Activated CD4-positive, alpha-beta T cell treated with anti-CD3 and anti-CD28 coated beads for 24 hours (primary cell): ENCODE measurements around the gene HOXC9.

Experiments used
- DNase-seq, 2 donors: peaks; one replicate each; pipeline ENCODE4 v3.0.0-alpha.2; 2020; ENCODE audit warnings: low read depth in 2 of 2

HOXC9 gene

DNA sequence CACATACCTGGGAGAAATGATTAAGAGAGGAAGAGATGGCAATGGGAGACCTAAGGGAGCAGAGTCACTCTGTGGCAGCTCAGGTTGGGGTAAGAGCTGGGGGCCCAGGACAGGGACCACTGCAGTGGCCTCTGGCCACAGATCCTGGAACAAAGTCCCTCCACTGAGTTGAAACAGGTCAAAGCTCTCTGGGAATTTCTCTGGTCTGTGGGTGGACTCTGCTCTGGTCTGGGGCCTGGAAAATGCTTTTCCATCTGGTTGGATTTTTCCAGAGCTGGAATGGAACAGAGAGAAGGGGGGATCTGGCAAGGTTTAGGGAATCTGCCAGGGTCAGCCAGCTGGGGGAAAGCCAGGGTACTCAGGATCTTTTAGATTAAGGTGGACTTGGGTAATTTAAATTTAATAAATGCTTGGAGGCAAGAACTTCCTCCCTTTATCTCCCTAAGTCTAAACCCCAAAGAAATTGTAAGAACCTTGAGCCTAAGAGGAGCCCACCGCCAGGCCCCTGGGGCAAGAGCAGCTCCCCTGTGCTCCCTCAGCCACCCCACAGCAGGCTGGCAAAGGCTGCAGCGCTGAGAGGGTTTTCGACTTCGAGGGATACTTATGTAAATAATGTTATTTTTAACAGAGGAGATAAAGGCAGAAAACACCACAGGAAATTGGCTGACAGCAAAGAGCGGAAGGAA, 11.3 kb upstream of the HOXC9 start:
- DNase-seq = no peak

GRCh38 chr12:53989227-53990113, 10.5 kb upstream of the HOXC9 start:
- no peak for DNase-seq

DNA sequence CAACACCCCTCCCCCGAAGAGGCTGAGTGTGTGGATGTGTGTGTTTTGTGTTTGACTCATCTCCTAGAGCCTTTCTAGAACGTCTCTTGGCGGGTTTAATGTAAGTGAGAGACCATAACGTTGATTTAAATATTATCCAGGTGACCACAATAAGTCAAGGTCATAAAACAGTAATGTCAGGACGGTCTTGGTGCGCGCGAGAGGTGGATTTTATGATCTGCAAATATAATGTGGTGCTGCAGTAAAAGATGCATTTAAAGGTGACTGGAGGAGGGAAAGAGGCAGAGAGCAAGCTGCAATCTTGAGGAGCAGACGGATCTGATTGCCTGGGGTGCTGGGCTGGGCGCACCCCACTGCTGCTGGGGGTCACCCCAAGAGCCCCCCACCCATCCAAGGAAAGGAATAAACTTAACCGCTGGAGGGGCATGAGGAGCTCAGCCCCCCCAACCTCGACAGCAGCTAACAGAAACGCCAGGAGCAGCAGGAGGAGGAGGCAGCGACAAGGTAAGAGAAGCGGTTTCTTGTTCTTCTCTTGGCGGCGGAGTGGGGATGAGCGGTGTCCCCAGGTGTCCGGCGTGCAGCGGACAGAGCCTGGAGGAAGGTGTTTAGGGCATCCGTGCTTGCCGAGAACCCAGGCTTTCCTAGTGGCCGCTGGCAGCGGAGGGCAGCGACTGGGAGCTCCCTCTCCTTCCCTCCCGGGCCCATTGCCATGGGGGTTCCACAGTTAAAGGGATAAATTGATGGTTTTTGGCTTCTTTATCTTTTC, 9.5 kb upstream of the HOXC9 start:
- no peak for DNase-seq

GRCh38 chr12:53991077-53991460, 8.9 kb upstream of the HOXC9 start:
- DNase-seq = no peak

DNA sequence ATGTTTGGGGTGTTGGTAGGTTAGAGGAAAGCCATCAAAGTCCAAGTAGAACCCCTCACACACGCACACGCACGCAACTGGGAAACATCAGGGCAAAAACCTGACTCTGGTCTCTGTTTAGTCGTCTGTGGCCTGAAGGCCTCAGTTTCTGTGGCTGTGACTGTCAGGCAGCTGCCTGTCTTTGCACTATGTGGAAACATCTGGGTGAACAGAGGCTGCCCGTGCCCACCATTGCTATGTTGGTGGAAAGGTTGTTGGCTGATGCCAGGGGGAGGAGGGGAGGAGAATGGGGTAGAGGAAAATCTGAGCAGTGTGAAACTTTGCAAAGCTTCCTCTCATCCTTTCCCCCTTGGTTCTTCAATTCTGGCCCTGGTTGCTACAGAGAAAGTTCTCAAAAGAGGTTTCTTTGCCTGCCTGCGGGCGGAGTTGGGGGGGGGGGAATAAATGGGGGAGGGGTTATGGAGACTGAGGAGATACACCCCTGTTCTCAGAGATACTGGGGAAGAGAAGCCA, 7.5 kb upstream of the HOXC9 start:
- DNase-seq = no peak

- DNase-seq = no peak
Measured at GRCh38 chr12:53993162-53994008, 6.6 kb upstream of the HOXC9 start.

GRCh38 chr12:53994009-53994263, 6.0 kb upstream of the HOXC9 start:
- DNase-seq = no peak

DNA sequence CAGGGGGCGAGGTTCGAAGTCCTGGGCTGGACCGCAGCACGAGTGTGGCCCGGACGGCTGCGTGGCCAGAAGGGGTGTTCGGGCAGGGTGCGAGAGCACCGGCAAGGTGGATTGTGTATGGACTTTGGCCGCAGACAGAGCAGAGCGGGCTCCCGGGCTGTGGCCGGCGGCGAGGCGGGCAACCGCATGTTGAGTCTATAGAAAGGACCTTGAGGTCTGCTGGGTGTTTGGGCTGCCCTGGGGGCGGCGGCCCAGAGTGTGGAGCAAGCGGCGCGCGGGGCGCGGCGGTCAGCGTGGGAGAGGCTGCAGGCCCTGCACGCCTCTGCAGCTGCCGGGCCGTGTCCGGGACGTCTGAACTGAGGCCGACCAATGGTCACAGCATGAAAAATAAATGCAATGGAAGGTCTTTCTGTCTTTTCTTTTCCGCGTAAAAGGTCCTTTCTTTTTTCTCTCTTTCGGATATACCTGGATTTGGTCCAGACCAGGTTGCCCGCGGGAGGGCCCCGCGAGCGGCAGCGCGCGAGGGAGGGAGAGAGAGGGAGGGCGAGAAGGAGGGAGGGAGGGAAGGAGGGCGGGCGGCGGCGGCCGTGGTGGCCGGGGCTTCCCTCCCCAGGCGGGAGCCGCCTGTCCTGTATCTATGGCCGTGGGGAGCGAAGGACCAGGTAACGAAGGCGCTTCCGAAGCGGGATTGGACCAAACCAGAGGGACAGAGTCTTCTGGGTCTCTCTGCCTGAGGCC, 5.5 kb upstream of the HOXC9 start:
- DNase-seq = no peak

DNA sequence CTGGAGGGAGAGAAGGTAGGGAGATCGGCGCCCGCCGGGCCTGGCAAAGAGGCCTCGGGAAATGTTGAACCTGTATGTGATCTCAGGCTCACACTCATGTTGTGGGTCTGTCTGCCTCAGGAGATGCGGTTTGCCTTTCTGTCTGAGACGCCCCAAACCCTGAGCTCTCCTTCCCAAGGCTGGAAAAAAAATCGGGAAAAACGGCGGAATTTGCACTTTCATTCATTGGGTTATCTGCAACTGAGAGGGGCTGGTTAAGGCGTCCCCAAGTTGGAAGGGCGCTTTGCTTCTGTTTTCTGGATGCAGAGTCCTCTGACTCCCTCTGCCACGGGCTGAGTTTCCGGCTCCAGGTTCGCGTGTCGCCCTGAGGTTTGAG, 5.0 kb upstream of the HOXC9 start:
- DNase-seq = no peak

DNA sequence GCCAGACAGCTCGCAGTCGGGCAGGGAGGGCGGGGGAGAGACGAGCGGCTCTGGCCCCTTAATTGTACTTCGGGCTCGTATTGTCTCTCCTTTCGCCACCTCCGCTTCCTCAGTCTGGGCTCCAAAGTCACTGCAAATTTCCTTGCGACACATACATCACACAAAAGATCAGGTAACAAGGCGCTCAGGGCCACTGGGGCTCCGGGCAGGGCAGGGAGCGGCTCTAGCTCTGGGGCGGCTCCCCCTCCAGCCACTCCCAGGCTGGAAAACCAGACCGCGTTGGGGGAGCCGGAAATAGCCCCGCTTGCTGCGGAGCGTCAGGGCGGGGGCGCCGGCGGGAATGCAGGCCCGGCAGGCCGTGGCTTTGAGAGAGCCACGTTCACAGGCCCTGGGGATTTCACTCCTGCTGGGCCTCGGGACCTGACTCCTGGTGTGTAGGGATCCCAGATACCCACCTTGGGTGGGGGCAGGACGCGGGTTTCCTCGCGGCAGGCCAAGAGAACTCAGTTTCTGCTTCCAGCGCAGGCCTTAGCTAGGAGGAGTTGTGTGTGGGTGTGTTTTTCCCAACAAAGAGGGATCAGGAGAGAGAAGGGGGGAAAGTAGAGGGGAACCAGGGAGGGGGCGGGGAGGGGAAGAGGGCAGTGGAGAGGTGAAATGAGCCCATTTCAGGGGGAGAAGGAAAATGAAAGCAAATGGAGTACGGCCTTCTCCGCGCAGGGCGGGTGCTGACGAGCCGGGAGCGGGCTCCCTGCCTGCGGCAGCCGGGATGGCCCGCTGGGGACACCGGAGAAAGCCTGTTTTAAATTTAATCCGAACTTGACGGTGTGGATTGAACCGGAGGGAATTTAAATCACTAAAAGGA, 4.4 kb upstream of the HOXC9 start:
- DNase-seq = no peak

GRCh38 chr12:53996240-53997203, 3.4 kb upstream of the HOXC9 start:
- DNase-seq = no peak

GRCh38 chr12:53997204-53998109, 2.5 kb upstream of the HOXC9 start:
- DNase-seq = no peak

DNA sequence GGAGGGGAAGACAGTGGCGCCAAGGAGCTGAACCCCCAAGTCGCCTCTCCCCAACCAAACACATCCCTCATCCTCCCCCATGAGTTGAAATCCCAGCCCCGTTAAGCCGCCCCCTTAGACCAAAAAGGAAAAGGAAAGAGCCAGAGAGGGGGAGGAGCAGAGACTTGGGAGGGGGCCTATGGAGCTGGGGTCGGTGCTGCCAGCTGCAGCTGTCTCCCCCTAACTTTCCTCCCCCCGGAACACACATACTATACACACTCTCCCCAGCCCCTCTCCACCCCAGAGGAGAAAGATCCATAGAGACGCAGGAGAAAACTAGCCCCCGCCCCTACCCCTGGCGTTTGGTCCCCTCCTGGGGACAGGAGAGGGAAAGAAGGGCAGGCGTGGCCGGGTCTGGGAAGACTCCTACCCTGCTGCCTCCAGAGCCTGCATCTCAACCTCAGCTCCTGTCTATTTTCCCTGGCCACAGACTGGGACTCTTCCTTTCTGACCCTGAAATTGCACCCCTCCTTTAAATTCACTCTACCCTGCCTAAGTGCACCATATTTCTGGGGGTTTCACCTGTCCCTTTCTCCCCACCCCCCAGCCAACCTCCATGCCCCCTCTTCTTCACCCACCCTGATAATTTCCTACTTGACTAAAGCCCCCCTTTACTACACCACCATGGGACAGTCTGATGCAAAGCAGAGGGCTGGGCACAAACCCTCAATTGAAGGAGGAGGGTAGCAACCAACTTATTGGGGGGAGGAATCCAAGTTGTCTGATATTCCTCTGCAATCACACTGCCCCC, 1.7 kb upstream of the HOXC9 start:
- no peak for DNase-seq

DNA sequence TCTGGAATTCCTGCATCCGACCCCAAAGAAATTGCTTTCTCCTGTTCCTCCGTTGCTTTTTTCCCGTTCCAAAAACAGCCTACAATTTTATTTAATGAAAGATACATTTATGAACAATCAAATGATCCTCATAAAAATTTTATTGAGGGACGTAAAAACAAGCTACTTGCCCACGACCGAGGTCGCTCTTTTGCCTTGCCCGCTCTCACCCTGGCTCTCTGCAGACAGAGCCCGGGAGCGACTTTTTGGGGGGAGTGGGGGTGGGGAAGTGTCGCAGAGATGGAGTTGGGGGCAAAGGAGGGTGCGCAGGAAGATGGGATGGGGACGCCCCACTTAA, 1.1 kb upstream of the HOXC9 start:
- no peak for DNase-seq

DNA sequence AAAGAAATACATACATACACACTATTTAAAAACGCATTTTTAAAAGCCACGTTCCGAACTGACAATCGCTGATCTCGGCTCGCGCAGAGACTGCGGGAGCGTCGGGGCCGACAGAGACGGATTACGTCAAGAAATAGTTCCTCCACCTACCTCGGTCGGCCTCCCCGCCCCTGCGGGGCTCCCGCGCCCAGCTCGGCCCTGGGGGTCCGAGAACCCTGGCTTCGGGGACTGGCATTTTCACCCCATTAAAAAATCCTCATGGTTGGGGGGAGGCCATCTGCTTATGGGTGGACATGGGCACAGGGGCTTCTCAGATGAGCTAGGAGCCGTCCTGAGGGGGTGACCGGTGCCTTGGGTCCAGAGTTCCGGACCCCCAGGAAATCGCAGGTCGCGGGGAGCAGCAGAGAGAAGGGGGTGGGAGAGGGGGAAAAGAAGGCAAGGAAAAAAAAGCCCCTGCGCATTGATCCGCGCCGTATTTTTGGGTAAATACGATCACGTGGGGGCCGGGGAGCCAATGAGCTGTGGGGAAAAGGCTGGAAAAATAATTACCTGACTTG, 324 bp upstream of the HOXC9 start:
- DNase-seq = no peak

- DNase-seq = no peak
Measured at GRCh38 chr12:54001283-54002187, 1.6 kb downstream of the HOXC9 start.
